GM18502 (cell line): Measurements from ENCODE around the gene SRC.
"Not testable (repeated sequence)": the region's sequence is repeated elsewhere in the genome, so short reads cannot be mapped to it uniquely, and the experiment has no call there.

Experiments
- ATAC-seq: cut with Tn5 transposase; IDR thresholded peaks from one replicate; pipeline ENCODE4 v1.9.1; 2021; ENCODE audit warnings: mild to moderate bottlenecking; ENCODE audit not compliant: unreplicated experiment, poor library complexity

SRC gene

GRCh38 chr20:37360391-37361115 lies 14.6 kb downstream of the SRC start:
- ATAC-seq = no peak

- ATAC-seq = no peak
Measured at GRCh38 chr20:37361336-37361735, 15.4 kb downstream of the SRC start.

GRCh38 chr20:37362231-37362792 lies 16.4 kb downstream of the SRC start:
- no peak for ATAC-seq

DNA sequence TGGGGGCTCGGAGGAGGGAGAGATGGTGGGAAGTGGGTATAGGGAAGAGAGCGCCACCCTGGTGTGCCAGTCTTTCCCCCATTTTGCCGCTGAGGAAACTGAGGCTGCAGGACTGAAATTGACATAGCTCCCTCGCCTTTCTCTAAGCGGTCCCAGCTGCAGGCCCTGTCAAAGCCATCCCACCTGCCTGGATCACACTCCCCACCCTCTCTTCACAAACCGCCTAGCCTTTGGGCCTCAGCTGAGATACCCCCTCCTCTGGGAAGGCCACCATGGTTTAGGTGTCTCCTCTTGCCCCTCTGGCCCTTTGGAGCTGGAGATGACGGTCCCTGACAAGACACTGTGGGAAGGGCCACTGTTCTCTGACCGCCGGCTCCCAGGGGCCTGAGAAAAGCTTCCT lies 16.9 kb downstream of the SRC start:
- ATAC-seq = no peak

DNA sequence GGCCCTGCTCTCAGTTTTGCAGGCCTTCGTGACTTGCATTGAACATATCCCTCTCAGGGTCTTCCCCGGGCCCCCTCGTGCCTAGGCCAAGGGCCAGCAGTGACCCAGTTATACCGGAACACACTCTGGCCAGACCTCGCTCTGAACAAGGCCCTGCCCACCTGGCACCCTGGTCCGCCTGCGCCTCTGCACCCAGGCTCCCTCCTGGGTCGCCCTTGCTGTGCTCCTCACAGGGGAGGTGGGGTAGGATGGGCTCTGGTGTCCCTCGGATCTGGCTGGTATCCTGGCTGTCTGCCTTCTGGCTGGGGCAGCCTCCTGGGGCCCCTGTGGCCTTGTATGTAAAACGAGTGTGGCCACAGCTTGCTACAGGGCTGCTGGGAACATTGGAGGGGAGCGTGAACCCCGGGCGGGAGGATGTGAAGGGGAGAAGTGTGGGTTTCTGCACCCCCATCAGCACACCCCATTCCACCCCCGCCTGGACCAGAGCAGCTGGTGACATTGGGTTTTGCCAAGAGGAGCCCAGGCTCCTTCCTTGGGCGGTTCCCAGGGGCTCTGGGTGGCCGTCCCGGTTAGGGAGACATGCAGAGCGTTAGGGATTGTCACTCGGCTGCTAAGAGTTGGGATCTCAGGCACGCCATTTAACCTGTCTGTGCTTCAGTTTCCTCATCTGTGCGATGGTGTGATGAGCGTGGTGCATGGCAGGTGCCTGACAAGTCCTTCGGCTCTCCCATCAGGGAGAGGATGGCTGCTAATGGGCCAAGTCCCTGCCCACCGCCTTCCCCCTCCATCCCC lies 17.5 kb downstream of the SRC start:
- ATAC-seq = no peak

- no peak for ATAC-seq
Measured at GRCh38 chr20:37364013-37364926, 18.3 kb downstream of the SRC start.

GRCh38 chr20:37364927-37365272 lies 19.0 kb downstream of the SRC start:
- ATAC-seq = no peak

DNA sequence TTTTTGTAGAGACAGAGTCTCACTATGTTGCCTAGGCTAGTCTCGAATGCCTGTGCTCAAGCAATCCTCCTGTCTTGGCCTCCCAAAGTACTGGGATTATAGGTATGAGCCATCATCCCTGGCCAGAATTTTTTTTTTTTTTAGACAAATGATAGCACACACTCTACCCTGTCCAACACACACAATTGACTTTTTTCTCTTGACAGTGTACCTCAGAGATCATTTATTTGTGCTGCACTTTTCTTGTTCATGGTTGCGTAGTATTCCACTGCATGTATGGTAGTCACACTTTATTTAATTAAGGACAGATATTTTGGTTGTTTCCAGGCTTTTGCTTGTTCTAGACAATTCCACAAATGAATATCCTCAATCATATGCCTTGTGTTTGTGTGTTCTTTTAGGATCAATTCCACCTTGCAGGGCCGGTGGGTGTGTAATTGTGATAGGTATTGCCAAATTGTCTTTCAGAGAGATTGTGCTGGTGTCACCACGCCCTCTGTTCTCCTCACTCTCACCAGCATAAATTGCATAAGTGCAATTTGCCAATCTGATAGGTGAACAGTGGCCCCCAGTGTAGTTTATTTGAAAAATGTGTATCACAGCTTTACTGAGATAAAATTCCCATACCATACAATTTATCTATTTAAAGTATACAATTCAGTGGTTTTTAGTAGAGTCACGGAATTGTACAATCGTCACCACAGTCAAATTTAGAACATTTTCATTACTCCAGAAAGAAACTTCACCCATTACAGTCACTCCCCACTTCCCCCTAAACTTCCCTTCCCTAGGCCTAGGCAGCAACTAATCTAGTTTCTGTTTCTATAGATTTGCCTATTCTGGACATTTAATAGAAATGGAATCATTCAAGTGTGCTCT lies 20.1 kb downstream of the SRC start:
- peak; percentile 84 for ATAC-seq

DNA sequence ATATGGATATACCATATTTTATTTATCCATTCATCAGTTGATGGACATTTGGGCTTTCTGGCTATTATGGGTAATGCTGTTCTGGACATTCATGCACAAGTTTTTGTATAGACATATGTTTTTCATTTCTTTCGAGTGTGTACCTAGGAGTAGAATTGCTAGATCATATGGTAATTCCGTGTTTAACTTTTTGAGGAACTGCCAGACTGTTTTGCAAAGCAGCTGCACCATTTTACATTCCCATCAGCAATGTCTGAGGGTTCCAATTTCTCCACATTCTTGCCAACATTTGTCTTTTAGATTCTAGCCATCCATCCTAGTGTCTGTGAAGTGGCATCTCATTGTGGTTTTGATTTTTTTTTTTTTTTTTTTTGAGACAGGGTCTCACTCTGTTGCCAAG lies 20.8 kb downstream of the SRC start:
- ATAC-seq = peak; percentile 13

DNA sequence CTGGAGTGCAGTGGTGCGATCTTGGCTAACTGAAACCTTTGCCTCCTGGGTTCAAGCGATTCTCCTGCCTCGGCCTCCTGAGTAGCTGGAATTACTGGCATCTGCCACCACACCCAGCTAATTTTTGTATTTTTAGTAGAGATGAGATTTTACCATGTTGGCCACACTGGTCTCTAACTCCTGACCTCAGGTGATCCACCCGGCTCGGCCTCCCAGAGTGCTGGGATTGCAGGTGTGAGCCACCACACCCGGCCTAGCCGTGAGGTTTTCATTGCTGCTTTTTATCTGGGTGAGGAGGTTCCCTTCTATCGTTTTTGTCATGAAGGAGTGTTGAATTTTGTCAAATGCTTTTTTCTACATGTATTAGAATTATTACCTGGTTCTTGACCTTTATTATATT lies 23.9 kb downstream of the SRC start:
- ATAC-seq = no peak

GRCh38 chr20:37371845-37372244 lies 25.9 kb downstream of the SRC start:
- ATAC-seq = not testable (repeated sequence)

- ATAC-seq = no peak
Measured at GRCh38 chr20:37372441-37372840, 26.5 kb downstream of the SRC start.

DNA sequence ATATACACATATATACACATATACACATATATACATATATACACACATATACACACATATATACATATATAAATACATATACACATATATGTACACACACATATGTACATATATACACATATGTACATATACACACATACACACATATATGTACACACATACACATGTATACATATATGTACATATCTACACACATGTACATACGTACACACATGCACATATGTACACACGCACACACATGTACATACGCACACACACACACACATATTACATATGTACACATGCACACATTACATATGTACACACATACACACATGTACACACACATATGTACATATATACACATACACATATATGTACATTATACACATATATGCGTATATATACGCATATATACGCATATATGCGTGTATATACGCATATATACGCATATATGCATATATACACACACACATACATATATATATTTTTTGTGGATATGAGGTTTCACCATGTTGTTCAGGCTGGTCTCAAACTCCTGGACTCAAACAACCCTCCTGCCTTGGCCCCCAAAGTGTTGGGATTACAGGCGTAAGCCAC lies 27.2 kb downstream of the SRC start:
- ATAC-seq = no peak

DNA sequence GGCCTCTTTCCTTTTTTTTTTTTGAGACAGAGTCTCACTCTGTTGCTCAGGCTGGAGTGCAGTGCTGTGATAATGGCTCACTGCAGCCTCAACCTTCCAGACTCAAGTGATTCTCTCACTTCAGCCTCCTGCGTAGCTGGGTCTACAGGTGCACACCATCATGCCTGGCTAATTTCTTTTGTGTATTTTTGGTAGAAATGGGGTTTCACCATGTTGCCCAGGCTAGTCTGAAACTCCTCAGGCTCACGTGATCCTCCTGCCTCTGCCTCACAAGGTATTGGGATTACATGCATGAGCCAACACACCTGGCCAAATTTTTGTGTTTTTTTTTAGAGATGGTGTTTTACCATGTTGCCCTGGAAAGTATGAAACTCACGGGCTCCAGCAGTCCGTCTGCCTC lies 29.3 kb downstream of the SRC start:
- peak; percentile 46 for ATAC-seq

GRCh38 chr20:37376324-37376723 lies 30.4 kb downstream of the SRC start:
- no peak for ATAC-seq

GRCh38 chr20:37376791-37377190 lies 30.9 kb downstream of the SRC start:
- ATAC-seq = no peak

- ATAC-seq = peak; percentile 56
Measured at GRCh38 chr20:37377346-37378081, 31.6 kb downstream of the SRC start.

DNA sequence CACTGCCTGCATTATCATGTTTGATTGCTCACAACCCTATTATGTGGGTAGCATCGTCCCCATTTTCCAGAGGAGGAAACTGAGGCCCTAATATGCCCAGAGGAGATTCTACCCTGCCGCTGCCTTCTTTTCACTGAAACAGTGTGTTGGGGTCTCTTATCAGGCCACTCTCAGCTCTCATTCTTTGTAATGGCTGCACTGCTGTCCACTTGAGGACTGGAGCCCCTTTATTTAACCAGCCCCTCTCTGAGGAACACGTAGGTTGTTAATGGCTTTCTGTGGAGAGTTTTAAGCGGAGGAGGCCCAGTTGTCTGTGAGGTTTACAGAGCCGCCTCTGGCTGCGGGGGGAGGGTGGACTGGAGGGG lies 32.5 kb downstream of the SRC start:
- no peak for ATAC-seq
